NCI-H2029 treated with DMSO at 0.1 percent for 48 hours (cell line): Measurements from ENCODE around the gene PRRG2.

Source experiments
- DNase-seq: peaks from one replicate; lab custom pipeline; 2025; lab: John Stamatoyannopoulos, UW

The PRRG2 gene

DNA sequence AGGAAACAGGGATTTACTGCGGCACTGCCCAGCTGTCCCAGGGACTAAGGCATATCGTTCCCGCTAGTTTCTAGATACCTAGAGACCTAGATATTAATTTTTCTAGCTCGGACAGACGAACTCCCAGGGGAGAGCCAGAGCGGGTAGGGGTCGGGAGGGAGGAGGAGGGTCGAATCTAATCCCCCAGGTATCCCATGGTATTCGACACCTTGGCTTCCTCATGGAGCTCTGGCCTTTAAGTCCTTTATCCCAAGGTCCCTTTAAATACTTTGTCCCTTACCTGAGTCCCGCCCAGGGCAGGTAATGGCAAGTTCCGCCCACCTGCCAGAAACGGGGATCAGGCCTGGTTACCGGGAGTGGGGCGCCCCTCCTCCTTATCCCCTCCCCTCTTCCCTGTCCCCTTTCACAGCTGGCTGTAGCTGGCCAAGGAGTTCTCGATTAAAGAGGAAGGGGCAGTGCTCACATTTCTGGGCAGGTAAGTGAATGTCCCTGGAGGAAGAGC is at the start of gene PRRG2:
PRRG2 (plus strand) TSS at position 310 of the 502 bp plus-strand sequence. CDS start 1,904 bp downstream, outside the sequence.
- DNase-seq = no peak

GRCh38 chr19:49533551-49534488 is 47.3 kb upstream of the PRRG2 start:
- peak; percentile 30 for DNase-seq

- DNase-seq = no peak
These were observed 46.3 kb upstream of the PRRG2 start for GRCh38 chr19:49534632-49535385.

- DNase-seq = no peak
These were observed 44.1 kb upstream of the PRRG2 start for GRCh38 chr19:49536921-49537462.

DNA sequence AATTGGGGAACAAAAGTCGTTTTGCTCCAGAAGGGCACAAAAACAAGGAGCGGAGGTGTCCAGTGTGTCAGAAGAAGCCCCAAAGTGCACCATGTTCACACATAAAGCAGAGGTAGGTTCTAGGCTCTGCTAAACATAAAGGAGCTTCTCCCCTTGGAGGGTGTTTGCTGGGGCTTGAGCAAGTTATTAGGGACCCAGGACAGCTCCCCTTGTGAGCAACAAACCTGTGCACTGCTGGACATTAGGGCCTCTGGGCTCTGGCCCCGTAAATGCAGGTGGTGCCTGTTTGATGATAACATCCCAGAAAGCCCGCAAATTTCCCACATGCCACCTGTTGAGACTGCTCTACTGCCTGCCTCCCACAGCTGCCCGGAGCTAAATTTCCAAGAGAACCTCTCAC is 42.5 kb upstream of the PRRG2 start:
- no peak for DNase-seq

- no peak for DNase-seq
These were observed 41.7 kb upstream of the PRRG2 start for GRCh38 chr19:49539192-49539952.

- no peak for DNase-seq
These were observed 39.2 kb upstream of the PRRG2 start for GRCh38 chr19:49541914-49542313.

DNA sequence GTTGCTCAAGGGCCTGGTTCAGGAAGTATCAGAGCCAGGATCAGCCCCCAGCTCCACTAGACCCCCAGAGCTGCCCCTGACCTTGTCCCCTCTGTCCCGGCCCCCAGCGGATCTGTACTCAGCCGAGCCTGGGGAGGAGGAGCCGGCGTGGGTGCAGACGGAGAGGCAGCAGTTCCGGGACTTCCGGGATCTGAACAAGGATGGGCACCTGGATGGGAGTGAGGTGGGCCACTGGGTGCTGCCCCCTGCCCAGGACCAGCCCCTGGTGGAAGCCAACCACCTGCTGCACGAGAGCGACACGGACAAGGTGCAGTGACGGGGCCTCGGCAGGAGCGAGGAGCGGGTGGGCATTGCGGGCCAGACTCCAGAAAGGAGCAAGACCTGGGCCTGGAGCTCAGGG is 38.7 kb upstream of the PRRG2 start:
- no peak for DNase-seq

- no peak for DNase-seq
These were observed 38.1 kb upstream of the PRRG2 start for GRCh38 chr19:49543032-49543431.

GRCh38 chr19:49544154-49544553 is 37.0 kb upstream of the PRRG2 start:
- DNase-seq = no peak

DNA sequence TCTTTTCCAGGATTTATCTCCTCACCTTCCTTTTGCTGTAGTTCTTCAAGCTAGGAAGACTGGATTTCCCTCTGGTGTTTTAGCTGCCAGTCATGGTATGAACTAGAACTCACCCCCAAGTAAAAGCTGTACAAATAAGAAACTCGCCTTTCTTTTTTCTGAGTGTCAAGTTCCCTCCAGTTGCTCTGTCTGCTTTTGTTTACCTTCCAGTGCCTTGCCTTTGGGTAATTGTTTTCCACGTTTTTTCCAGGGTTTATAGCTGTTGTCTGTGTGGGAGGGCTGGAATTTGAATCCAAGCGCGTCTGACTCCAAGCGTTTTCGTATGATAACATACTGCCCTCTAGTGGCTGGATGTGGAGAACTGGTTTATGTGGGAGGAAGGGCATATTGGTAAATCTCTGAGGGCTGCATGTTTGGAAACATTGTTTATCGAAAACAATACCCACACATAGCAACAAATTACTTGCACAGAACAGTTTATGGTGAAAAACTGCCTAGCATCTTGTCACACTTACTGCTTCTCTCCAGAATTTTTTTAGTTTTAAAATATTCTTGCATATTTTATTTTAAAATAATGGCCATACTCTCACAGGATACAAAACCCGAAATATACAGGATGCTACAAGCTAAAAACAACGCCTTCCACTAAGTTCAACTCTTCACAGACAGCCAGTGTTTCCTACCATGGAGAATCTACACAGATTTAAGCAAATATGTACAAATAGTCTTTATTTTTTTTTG is 34.1 kb upstream of the PRRG2 start:
- DNase-seq = peak; percentile 96

DNA sequence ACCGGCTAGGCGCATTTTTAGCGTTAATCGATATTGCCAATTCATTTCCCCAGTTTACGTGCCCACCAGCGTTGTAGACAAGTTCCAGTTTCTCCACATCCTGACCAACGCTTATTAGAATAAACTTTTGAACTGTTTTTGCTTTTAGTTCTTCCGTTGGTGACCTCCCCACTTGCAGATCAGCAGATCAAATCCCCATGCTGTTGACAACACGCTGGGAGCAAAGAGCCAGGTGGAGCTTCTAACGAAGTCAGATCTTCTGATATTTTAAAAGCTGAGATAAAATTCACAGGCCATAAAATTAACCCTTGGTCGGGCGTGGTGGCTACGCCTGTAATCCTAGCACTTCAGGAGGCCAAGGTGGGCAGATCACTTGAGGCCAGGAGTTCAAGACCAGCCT is 32.1 kb upstream of the PRRG2 start:
- DNase-seq = no peak

- no peak for DNase-seq
These were observed 29.6 kb upstream of the PRRG2 start for GRCh38 chr19:49551531-49551930.

DNA sequence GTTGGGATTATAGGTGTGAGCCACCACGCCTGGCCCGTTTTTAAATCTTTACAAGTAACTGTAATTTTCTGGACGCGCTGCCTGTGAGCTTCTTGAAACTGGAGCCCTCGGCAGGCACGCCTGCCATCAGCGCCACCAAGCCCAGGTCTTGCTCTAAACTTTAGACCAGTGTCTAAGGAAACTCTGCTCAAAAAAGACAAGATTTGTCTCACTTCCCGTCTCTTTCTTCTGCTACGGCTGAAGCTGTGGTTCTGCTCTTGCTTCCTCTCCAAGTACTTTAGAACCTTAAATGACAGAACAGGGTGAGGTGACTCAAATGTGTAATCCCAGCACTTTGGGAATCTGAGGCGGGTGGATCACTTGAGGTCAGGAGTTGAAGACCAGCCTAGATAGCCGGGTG is 28.4 kb upstream of the PRRG2 start:
- DNase-seq = no peak

DNA sequence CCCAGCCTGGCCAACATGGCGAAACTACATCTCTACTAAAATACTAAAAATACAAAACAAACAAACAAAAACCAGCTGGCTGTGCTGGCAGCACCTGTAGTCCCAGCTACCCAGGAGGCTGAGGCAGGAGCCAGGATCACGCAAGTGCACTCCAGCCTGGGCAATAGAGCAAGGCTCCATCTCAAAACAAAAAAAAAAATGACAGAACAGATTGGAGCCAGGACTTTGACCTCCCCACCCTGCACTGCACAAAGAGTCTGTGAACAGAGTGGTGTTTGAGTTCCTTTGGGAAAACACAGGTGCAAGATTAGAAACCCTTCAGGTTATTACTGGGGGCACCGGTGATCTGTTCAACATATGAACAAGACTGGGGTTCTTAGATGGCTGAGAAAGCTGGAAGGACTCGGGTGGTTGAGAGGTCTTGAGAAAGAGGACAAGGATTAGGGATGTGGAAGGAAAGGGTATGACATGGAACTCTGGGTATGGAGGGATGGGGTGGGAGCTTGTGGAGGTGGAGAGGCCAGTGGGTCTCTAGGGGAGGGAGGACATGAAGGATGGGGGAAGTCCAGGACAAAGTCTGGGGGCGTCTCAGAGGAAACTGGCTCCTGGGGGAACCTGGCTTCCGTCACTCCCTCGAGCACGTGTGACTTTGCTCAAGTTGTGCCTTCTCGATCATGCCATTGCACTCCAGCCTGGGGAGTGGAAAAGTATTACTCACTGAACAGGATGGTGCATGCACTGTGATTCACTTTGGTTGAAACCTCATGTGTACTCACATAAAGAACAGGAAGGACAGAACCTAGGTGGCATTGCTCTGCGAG is 27.5 kb upstream of the PRRG2 start:
- DNase-seq = no peak

GRCh38 chr19:49554701-49555181 is 26.4 kb upstream of the PRRG2 start:
- no peak for DNase-seq

- DNase-seq = no peak
These were observed 25.3 kb upstream of the PRRG2 start for GRCh38 chr19:49555600-49556411.

DNA sequence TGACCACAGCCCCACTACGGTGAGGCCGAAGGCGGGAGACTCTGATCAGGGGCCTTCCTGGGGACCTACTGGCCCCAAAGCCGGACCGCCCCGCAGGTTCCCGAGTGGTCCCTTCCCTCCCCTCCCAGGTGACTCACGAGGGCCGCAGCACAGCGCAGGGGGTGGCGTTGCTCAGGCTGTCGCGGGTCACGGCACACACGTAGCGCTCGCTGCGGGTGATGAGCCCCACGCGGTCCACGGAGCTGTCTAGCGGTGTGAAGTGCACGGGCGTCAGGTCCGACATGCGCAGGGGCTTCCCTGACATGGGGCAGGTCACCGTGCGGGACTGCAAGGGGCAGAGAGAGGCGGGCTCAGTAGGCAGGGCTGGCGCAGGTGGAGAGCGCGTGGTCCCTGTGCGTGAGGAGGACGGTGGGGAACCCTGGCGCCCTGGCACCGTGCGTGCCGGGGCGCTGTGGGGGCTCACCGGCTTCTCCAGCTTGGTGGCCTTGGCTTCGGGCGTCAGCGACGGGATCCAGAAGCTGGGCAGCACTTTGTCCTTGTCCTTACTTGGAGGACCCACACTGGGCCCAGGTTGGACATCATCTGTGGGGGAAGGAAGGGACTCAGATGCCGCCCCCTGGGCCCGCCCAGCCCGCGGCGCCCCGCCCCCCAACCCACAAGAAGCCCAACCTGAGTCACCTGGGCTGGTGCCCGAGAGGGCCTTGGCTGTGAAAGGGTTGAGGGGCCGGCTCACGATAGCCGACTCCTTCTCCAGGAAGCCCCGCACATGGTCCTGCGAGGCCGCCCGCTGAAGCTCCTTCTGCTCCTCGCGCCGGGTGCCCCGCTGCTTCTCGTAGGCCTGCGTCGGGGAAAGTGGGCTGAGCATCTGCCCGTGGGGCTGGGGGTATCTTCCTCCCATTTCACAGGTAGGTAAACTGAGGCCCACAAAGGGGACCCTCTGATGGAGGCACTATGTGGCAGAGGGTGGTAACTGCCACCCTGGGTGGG is 24.4 kb upstream of the PRRG2 start:
- DNase-seq = no peak
